GM23338 (cell line): ENCODE data around the gene GUCA1A. TPM values are rescaled to one million over a fixed set of nuclear protein-coding genes. Genes with fewer than 3 reads are reported as not detected.

Source experiments
- ATAC-seq: fragments of 200-7000 bp; cut with Tn5 transposase; 3 replicates; pipeline ENCODE4 v1.9.1; 2020
- DNase-seq: peaks from one replicate; pipeline ENCODE4 v3.0.0-alpha.2; 2015; ENCODE audit warnings: low spot score
- H2AFZ ChIP-seq: fragments of 200-600 bp; sonication (generic); 2 replicates; pipeline ENCODE4 v1.8.0; 2016; ENCODE audit warnings: antibody characterized with exemption, mild to moderate bottlenecking, moderate library complexity
- H3F3A ChIP-seq: fragments of 200-600 bp; sonication (generic); replicated peaks from 2 replicates; pipeline ENCODE4 v1.8.0; 2017; ENCODE audit warnings: antibody characterized with exemption, mixed run types, low read depth
- H3K27ac ChIP-seq: fragments of 200-600 bp; sonication (generic); 2 replicates; pipeline ENCODE4 v1.6.1; 2016; ENCODE audit warnings: low read depth
- H3K27me3 ChIP-seq: fragments of 200-600 bp; sonication (generic); 2 replicates; pipeline ENCODE4 v1.8.0; 2016; ENCODE audit warnings: mild to moderate bottlenecking, mixed run types, moderate library complexity; ENCODE audit not compliant: insufficient read depth
- H3K36me3 ChIP-seq: fragments of 200-600 bp; sonication (generic); 2 replicates; pipeline ENCODE4 v1.8.0; 2016; ENCODE audit warnings: mild to moderate bottlenecking; ENCODE audit not compliant: insufficient read depth
- H3K4me1 ChIP-seq: fragments of 200-600 bp; sonication (generic); 2 replicates; pipeline ENCODE4 v1.8.0; 2016; ENCODE audit warnings: mild to moderate bottlenecking, moderate library complexity; ENCODE audit not compliant: insufficient read depth
- H3K4me2 ChIP-seq: fragments of 200-600 bp; sonication (generic); 2 replicates; pipeline ENCODE4 v1.7.1; 2017; ENCODE audit warnings: mixed run types
- H3K4me3 ChIP-seq: fragments of 200-600 bp; sonication (generic); 2 replicates; pipeline ENCODE4 v1.6.1; 2016; ENCODE audit warnings: mixed run types
- H3K79me2 ChIP-seq: fragments of 200-600 bp; sonication (generic); replicated peaks from 2 replicates; pipeline ENCODE4 v1.8.0; 2017; ENCODE audit warnings: mild to moderate bottlenecking; ENCODE audit not compliant: insufficient read depth
- H3K9me2 ChIP-seq: fragments of 200-600 bp; sonication (generic); 2 replicates; pipeline ENCODE4 v1.8.0; 2017; ENCODE audit not compliant: insufficient read depth
- H4K20me1 ChIP-seq: fragments of 200-600 bp; sonication (generic); replicated peaks from 2 replicates; pipeline ENCODE4 v1.8.0; 2017; ENCODE audit warnings: mild to moderate bottlenecking; ENCODE audit not compliant: insufficient read depth
- H3K27ac Mint-ChIP-seq: 2 replicates; pipeline ENCODE4 v1.8.0; 2020; ENCODE audit warnings: inconsistent platforms, mild to moderate bottlenecking, moderate library complexity, mixed read lengths
- H3K27me3 Mint-ChIP-seq: 3 replicates; pipeline ENCODE4 v1.8.0; 2022; ENCODE audit warnings: low read depth, mild to moderate bottlenecking, moderate library complexity, mixed read lengths, inconsistent platforms; ENCODE audit not compliant: insufficient read depth, poor library complexity
- H3K36me3 Mint-ChIP-seq: 3 replicates; pipeline ENCODE4 v1.8.0; 2021; ENCODE audit warnings: low read depth, mild to moderate bottlenecking, inconsistent platforms, moderate library complexity, mixed read lengths
- H3K4me1 Mint-ChIP-seq: 3 replicates; pipeline ENCODE4 v1.8.0; 2020; ENCODE audit warnings: mild to moderate bottlenecking, inconsistent platforms, mixed read lengths
- H3K4me3 Mint-ChIP-seq: 3 replicates; pipeline ENCODE4 v1.8.0; 2021; ENCODE audit warnings: moderate library complexity, mild to moderate bottlenecking, inconsistent platforms, mixed read lengths
- H3K9me3 Mint-ChIP-seq: 3 replicates; pipeline ENCODE4 v1.8.0; 2020; ENCODE audit warnings: moderate library complexity, mild to moderate bottlenecking, inconsistent platforms, mixed read lengths
- CREB1 ChIP-seq: fragments of 250-450 bp; sonication (Bioruptor Pico); IDR thresholded peaks from 2 replicates; pipeline ENCODE4 v1.5.0; 2020; ENCODE audit warnings: low read depth, mild to moderate bottlenecking, moderate library complexity
- EZH2 ChIP-seq: fragments of 200-600 bp; sonication (generic); IDR thresholded peaks from one replicate; pipeline ENCODE4 v1.8.0; 2017; ENCODE audit warnings: antibody characterized with exemption, mild to moderate bottlenecking, low read depth; ENCODE audit not compliant: unreplicated experiment
- EZH2phosphoT487 ChIP-seq: fragments of 200-600 bp; sonication (generic); IDR thresholded peaks from one replicate; pipeline ENCODE4 v1.8.1; 2018; ENCODE audit warnings: antibody characterized with exemption; ENCODE audit not compliant: unreplicated experiment
- JUNB ChIP-seq: IDR thresholded peaks from one replicate; pipeline ENCODE4 v1.6.1; 2016; ENCODE audit warnings: antibody characterized with exemption; ENCODE audit not compliant: unreplicated experiment
- NANOG ChIP-seq: IDR thresholded peaks from 2 replicates; pipeline ENCODE4 v1.6.1; 2016; ENCODE audit warnings: antibody characterized with exemption, borderline replicate concordance
- POLR2AphosphoS5 ChIP-seq: IDR thresholded peaks from 2 replicates; pipeline ENCODE4 v1.6.1; 2016; ENCODE audit warnings: antibody characterized with exemption, low read depth
- REST ChIP-seq: IDR thresholded peaks from one replicate; pipeline ENCODE4 v1.6.1; 2018; ENCODE audit warnings: antibody characterized with exemption; ENCODE audit not compliant: unreplicated experiment
- STAT1 ChIP-seq: IDR thresholded peaks from one replicate; pipeline ENCODE4 v1.6.1; 2016; ENCODE audit warnings: antibody characterized with exemption; ENCODE audit not compliant: unreplicated experiment
- ZNF114 ChIP-seq: fragments of 250-450 bp; sonication (Bioruptor Pico); IDR thresholded peaks from 2 replicates; pipeline ENCODE4 v1.5.0; 2020; ENCODE audit warnings: mild to moderate bottlenecking, moderate library complexity
- ZNF331 ChIP-seq: fragments of 250-450 bp; sonication (Bioruptor Pico); IDR thresholded peaks from 2 replicates; pipeline ENCODE4 v1.5.0; 2020; ENCODE audit warnings: low read depth, mild to moderate bottlenecking, moderate library complexity
- polyA plus RNA-seq: library from polyadenylated mRNA; unstranded; fragments of >200 nt; fragmentation: Nextera tagmentation; extraction: Ambion mirVana; gene quantifications from 2 replicates; pipeline ENCODE4 v1.2.1, GENCODE V29; 2016
- total RNA-seq: library from RNA; depleted of rRNA; stranded (reverse); fragments of >200 nt; shearing (Covaris generic); gene quantifications from 2 replicates; pipeline ENCODE4 v1.2.3, GENCODE V29; 2014
- TF ChIP-seq, protein P1 (sequence below): IDR thresholded peaks from 2 replicates; pipeline ENCODE4 v1.6.1; 2016; ENCODE audit warnings: antibody characterized with exemption
- TF ChIP-seq, protein P2 (sequence below), 2 experiments: fragments of 200-600 bp in 1 of 2; sonication (generic) in 1 of 2; conservative IDR thresholded peaks; 2 replicates each; pipeline versions ENCODE4 v1.5.1 to v1.6.1; 2016 to 2017; ENCODE audit warnings: antibody characterized with exemption in 2 of 2, low read depth in 2 of 2, mild to moderate bottlenecking in 2 of 2, moderate library complexity in 1 of 2
- TF ChIP-seq, protein P3 (sequence below): fragments of 250-450 bp; sonication (Bioruptor Pico); IDR thresholded peaks from 2 replicates; pipeline ENCODE4 v1.5.0; 2020; ENCODE audit warnings: mild to moderate bottlenecking, moderate library complexity

The GUCA1A gene
- total and polyA plus RNA-seq, 2 experiments from 2014 or later, result 5.2 to 10.6 TPM

GRCh38 chr6:42179261-42179944 lies 6.2 kb downstream of the GUCA1A start:
- H3K36me3 Mint-ChIP-seq, result no peaks in the 10 kb centered on the region
- H4K20me1 ChIP-seq, result no peaks in the 10 kb centered on the region
- H3K27me3 ChIP-seq, result no peaks in the 10 kb centered on the region
- no peaks in the 10 kb centered on the region for H3K9me2 ChIP-seq
- peaks cover 10% of the 10 kb centered on the region for H3K27me3 Mint-ChIP-seq
- peak overlapping the region; percentile 77 for H3K4me3 Mint-ChIP-seq
- H3K9me3 Mint-ChIP-seq, result no peaks in the 10 kb centered on the region
- no peak overlapping the region for H3K27ac ChIP-seq
- no peak for TF ChIP-seq ZNF114 (CRISPR knock-in tag)
- no peak for TF ChIP-seq JUNB
- no peak for TF ChIP-seq EZH2phosphoT487
- no peak for TF ChIP-seq STAT1
- TF ChIP-seq, protein P1, sequence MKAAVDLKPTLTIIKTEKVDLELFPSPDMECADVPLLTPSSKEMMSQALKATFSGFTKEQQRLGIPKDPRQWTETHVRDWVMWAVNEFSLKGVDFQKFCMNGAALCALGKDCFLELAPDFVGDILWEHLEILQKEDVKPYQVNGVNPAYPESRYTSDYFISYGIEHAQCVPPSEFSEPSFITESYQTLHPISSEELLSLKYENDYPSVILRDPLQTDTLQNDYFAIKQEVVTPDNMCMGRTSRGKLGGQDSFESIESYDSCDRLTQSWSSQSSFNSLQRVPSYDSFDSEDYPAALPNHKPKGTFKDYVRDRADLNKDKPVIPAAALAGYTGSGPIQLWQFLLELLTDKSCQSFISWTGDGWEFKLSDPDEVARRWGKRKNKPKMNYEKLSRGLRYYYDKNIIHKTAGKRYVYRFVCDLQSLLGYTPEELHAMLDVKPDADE, result no peak
- no peak for TF ChIP-seq CREB1 (CRISPR knock-in tag)
- TF ChIP-seq POLR2AphosphoS5, result no peak
- TF ChIP-seq, protein P2, sequence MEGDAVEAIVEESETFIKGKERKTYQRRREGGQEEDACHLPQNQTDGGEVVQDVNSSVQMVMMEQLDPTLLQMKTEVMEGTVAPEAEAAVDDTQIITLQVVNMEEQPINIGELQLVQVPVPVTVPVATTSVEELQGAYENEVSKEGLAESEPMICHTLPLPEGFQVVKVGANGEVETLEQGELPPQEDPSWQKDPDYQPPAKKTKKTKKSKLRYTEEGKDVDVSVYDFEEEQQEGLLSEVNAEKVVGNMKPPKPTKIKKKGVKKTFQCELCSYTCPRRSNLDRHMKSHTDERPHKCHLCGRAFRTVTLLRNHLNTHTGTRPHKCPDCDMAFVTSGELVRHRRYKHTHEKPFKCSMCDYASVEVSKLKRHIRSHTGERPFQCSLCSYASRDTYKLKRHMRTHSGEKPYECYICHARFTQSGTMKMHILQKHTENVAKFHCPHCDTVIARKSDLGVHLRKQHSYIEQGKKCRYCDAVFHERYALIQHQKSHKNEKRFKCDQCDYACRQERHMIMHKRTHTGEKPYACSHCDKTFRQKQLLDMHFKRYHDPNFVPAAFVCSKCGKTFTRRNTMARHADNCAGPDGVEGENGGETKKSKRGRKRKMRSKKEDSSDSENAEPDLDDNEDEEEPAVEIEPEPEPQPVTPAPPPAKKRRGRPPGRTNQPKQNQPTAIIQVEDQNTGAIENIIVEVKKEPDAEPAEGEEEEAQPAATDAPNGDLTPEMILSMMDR (conservative IDR thresholded peaks at IDR 0.05; ENCODE audit: low read depth in 2 of 2), result no peak
- TF ChIP-seq ZNF331 (CRISPR knock-in tag), result no peak
- no peak for TF ChIP-seq NANOG
- no peak for TF ChIP-seq REST
- TF ChIP-seq, protein P3, sequence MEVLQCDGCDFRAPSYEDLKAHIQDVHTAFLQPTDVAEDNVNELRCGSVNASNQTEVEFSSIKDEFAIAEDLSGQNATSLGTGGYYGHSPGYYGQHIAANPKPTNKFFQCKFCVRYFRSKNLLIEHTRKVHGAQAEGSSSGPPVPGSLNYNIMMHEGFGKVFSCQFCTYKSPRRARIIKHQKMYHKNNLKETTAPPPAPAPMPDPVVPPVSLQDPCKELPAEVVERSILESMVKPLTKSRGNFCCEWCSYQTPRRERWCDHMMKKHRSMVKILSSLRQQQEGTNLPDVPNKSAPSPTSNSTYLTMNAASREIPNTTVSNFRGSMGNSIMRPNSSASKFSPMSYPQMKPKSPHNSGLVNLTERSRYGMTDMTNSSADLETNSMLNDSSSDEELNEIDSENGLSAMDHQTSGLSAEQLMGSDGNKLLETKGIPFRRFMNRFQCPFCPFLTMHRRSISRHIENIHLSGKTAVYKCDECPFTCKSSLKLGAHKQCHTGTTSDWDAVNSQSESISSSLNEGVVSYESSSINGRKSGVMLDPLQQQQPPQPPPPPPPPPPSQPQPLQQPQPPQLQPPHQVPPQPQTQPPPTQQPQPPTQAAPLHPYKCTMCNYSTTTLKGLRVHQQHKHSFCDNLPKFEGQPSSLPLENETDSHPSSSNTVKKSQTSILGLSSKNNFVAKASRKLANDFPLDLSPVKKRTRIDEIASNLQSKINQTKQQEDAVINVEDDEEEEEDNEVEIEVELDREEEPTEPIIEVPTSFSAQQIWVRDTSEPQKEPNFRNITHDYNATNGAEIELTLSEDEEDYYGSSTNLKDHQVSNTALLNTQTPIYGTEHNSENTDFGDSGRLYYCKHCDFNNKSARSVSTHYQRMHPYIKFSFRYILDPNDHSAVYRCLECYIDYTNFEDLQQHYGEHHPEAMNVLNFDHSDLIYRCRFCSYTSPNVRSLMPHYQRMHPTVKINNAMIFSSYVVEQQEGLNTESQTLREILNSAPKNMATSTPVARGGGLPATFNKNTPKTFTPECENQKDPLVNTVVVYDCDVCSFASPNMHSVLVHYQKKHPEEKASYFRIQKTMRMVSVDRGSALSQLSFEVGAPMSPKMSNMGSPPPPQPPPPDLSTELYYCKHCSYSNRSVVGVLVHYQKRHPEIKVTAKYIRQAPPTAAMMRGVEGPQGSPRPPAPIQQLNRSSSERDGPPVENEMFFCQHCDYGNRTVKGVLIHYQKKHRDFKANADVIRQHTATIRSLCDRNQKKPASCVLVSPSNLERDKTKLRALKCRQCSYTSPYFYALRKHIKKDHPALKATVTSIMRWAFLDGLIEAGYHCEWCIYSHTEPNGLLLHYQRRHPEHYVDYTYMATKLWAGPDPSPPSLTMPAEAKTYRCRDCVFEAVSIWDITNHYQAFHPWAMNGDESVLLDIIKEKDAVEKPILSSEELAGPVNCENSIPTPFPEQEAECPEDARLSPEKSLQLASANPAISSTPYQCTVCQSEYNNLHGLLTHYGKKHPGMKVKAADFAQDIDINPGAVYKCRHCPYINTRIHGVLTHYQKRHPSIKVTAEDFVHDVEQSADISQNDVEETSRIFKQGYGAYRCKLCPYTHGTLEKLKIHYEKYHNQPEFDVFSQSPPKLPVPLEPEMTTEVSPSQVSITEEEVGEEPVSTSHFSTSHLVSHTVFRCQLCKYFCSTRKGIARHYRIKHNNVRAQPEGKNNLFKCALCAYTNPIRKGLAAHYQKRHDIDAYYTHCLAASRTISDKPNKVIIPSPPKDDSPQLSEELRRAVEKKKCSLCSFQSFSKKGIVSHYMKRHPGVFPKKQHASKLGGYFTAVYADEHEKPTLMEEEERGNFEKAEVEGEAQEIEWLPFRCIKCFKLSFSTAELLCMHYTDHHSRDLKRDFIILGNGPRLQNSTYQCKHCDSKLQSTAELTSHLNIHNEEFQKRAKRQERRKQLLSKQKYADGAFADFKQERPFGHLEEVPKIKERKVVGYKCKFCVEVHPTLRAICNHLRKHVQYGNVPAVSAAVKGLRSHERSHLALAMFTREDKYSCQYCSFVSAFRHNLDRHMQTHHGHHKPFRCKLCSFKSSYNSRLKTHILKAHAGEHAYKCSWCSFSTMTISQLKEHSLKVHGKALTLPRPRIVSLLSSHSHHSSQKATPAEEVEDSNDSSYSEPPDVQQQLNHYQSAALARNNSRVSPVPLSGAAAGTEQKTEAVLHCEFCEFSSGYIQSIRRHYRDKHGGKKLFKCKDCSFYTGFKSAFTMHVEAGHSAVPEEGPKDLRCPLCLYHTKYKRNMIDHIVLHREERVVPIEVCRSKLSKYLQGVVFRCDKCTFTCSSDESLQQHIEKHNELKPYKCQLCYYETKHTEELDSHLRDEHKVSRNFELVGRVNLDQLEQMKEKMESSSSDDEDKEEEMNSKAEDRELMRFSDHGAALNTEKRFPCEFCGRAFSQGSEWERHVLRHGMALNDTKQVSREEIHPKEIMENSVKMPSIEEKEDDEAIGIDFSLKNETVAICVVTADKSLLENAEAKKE (CRISPR knock-in tag), result no peak
- TF ChIP-seq EZH2, result no peak
- peak overlapping the region; percentile 91 for H3K4me2 ChIP-seq
- no peak overlapping the region for H3K27ac Mint-ChIP-seq
- no peaks in the 10 kb centered on the region for H3K79me2 ChIP-seq
- no peak overlapping the region for H2AFZ ChIP-seq
- peaks cover 16% of the 10 kb centered on the region for H3F3A ChIP-seq
- ATAC-seq, result no peak
- no peak for DNase-seq
- H3K4me1 ChIP-seq, result peaks cover 27% of the 10 kb centered on the region
- peak overlapping the region; percentile 77; the same call in 1 of the 2 replicates for H3K4me3 ChIP-seq
- no peaks in the 10 kb centered on the region for H3K36me3 ChIP-seq
- peaks cover 44% of the 10 kb centered on the region for H3K4me1 Mint-ChIP-seq
